Neural cell (in vitro differentiated cells): Measurements from ENCODE around the gene TMEM205. TPM values are rescaled to one million over a fixed set of nuclear protein-coding genes. Genes with fewer than 3 reads are reported as not detected.

Experiments used
- H2AFZ ChIP-seq: fragments of 200-600, 300-800 bp; sonication (generic), shearing (Covaris generic); 2 replicates; pipeline ENCODE4 v1.6.0; 2014; ENCODE audit warnings: low read depth, mild to moderate bottlenecking, antibody characterized with exemption, low read length, moderate library complexity
- H3F3A ChIP-seq: fragments of 200-600 bp; shearing (Covaris generic); 2 replicates; pipeline ENCODE4 v1.6.1; 2016; ENCODE audit warnings: mild to moderate bottlenecking, moderate library complexity, mixed read lengths, antibody characterized with exemption, low read length; ENCODE audit not compliant: insufficient read depth, poor library complexity, severe bottlenecking
- H3K27ac ChIP-seq: fragments of 200-600, 300-800 bp; sonication (generic), shearing (Covaris generic); 2 replicates; pipeline ENCODE4 v1.5.1; 2014; ENCODE audit warnings: mild to moderate bottlenecking, low read length, moderate library complexity
- H3K27me3 ChIP-seq: fragments of 300-800, 200-600 bp; sonication (generic), shearing (Covaris generic); 2 replicates; pipeline ENCODE4 v1.6.0; 2014; ENCODE audit warnings: mild to moderate bottlenecking, low read depth, low read length, moderate library complexity; ENCODE audit not compliant: insufficient read depth
- H3K36me3 ChIP-seq: fragments of 300-800, 200-600 bp; sonication (generic), shearing (Covaris generic); 2 replicates; pipeline ENCODE4 v1.5.1; 2014; ENCODE audit warnings: mild to moderate bottlenecking, antibody characterized with exemption, low read length, moderate library complexity; ENCODE audit not compliant: insufficient read depth
- H3K4me2 ChIP-seq: fragments of 300-800, 200-600 bp; sonication (generic), shearing (Covaris generic); 2 replicates; pipeline ENCODE4 v1.6.0; 2014; ENCODE audit warnings: mild to moderate bottlenecking, low read length
- H3K4me3 ChIP-seq: fragments of 300-800, 200-600 bp; sonication (generic), shearing (Covaris generic); 2 replicates; pipeline ENCODE4 v1.5.1; 2014; ENCODE audit warnings: mild to moderate bottlenecking, low read length, moderate library complexity
- H3K79me2 ChIP-seq: fragments of 200-600 bp; shearing (Covaris generic); replicated peaks from 2 replicates; pipeline ENCODE4 v1.6.0; 2014; ENCODE audit warnings: mild to moderate bottlenecking, low read length, moderate library complexity; ENCODE audit not compliant: insufficient read depth
- H3K9ac ChIP-seq: fragments of 300-800, 200-600 bp; sonication (generic), shearing (Covaris generic); 2 replicates; pipeline ENCODE4 v1.6.1; 2016; ENCODE audit warnings: mild to moderate bottlenecking, low read length, mixed read lengths
- H3K9me2 ChIP-seq: fragments of 200-600 bp; shearing (Covaris generic); 2 replicates; pipeline ENCODE4 v1.6.1; 2016; ENCODE audit warnings: mild to moderate bottlenecking, low read length, mixed read lengths; ENCODE audit not compliant: insufficient read depth
- H3K9me3 ChIP-seq: fragments of 200-600, 300-800 bp; sonication (generic), shearing (Covaris generic); 2 replicates; pipeline ENCODE4 v1.6.1; 2016; ENCODE audit warnings: mild to moderate bottlenecking, mixed run types, low read length, moderate library complexity, mixed read lengths
- H4K20me1 ChIP-seq: fragments of 200-600 bp; shearing (Covaris generic); 2 replicates; pipeline ENCODE4 v1.6.1; 2016; ENCODE audit warnings: mild to moderate bottlenecking, mixed run types; ENCODE audit not compliant: insufficient read depth
- EP300 ChIP-seq: fragments of 450-650 bp; conservative IDR thresholded peaks from 2 replicates; pipeline ENCODE4 v1.6.1; 2014; ENCODE audit warnings: antibody characterized with exemption, mild to moderate bottlenecking, moderate library complexity; ENCODE audit not compliant: poor library complexity, severe bottlenecking
- EZH2 ChIP-seq: fragments of 200-600, 300-800 bp; shearing (Covaris generic), sonication (generic); IDR thresholded peaks from 2 replicates; pipeline ENCODE4 v1.6.1; 2014; ENCODE audit warnings: antibody characterized with exemption, low read length, borderline replicate concordance, mild to moderate bottlenecking; ENCODE audit not compliant: insufficient read depth, poor library complexity, severe bottlenecking
- MXI1 ChIP-seq: fragments of 450-650 bp; conservative IDR thresholded peaks from 2 replicates; pipeline ENCODE4 v1.6.1; 2014; ENCODE audit warnings: antibody characterized with exemption, mild to moderate bottlenecking; ENCODE audit not compliant: poor library complexity, severe bottlenecking
- POLR2AphosphoS5 ChIP-seq: IDR thresholded peaks from 2 replicates; pipeline ENCODE4 v1.6.1; 2012
- RAD21 ChIP-seq: fragments of 450-650 bp; conservative IDR thresholded peaks from 2 replicates; pipeline ENCODE4 v1.6.1; 2014; ENCODE audit warnings: antibody characterized with exemption, mild to moderate bottlenecking, moderate library complexity
- SMC3 ChIP-seq: fragments of 450-650 bp; conservative IDR thresholded peaks from 2 replicates; pipeline ENCODE4 v1.6.1; 2014; ENCODE audit warnings: antibody characterized with exemption, mild to moderate bottlenecking, moderate library complexity; ENCODE audit not compliant: poor library complexity
- TAF1 ChIP-seq: IDR thresholded peaks from 2 replicates; pipeline ENCODE4 v1.6.1; 2012; ENCODE audit warnings: low read depth
- polyA plus RNA-seq: library from polyadenylated mRNA; depleted of rRNA; stranded (reverse); fragments of >200 nt; gene quantifications from 2 replicates; pipeline ENCODE4 v1.2.3, GENCODE V29; 2014
- TF ChIP-seq, protein P1 (sequence below): IDR thresholded peaks from 2 replicates; pipeline ENCODE4 v1.6.1; 2012; ENCODE audit warnings: borderline replicate concordance
- TF ChIP-seq, protein P2 (sequence below): fragments of 450-650 bp; IDR thresholded peaks from 2 replicates; pipeline ENCODE4 v1.5.1; 2014; ENCODE audit warnings: antibody characterized with exemption, mild to moderate bottlenecking, moderate library complexity; ENCODE audit not compliant: poor library complexity, severe bottlenecking

The TMEM205 gene
- polyA plus RNA-seq, 1 donor from 2014 or later: 136 TPM

DNA sequence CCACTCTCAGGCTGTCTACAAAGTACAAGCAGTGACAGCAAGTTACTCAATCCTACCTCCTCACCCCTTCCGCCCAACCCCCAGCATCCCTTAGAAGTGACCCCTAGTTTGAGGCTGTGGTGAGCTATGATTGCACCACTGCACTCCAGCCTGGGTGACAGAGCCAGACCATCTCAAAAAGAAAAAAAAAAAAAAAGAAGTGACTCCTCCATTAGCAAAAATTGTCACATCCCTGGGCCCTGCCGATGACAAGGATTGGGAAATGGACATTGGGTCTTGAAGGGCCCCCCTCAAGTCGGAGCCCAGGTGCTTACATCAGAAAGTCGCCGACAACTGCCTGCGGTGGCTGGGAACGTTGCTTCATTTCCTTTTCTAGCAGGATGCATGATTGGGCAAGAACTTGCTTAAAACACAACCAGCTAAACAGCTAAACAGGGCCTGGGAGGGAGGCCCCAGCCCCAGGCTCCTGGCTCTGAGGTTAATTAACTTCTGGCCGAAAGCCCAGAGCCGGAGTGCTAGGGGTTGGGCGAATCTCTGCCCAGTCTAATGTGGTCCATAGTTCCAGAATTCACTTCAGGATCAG is 21.9 kb downstream of the TMEM205 start:
- Histone ChIP-seq H3K9me2 (no peaks in the 10 kb centered on the region), H3F3A (no peaks in the 10 kb centered on the region), H3K79me2 (no peaks in the 10 kb centered on the region), H3K9ac (no peak overlapping the region), H3K27me3 (no peaks in the 10 kb centered on the region), H3K27ac (no peak overlapping the region), H2AFZ (no peak overlapping the region), H3K9me3 (no peaks in the 10 kb centered on the region), H3K4me3 (no peak overlapping the region), H3K36me3 (no peaks in the 10 kb centered on the region), H4K20me1 (no peaks in the 10 kb centered on the region), H3K4me2 (no peak overlapping the region)
- TF ChIP-seq SMC3: no peak
- TF ChIP-seq, protein P1, sequence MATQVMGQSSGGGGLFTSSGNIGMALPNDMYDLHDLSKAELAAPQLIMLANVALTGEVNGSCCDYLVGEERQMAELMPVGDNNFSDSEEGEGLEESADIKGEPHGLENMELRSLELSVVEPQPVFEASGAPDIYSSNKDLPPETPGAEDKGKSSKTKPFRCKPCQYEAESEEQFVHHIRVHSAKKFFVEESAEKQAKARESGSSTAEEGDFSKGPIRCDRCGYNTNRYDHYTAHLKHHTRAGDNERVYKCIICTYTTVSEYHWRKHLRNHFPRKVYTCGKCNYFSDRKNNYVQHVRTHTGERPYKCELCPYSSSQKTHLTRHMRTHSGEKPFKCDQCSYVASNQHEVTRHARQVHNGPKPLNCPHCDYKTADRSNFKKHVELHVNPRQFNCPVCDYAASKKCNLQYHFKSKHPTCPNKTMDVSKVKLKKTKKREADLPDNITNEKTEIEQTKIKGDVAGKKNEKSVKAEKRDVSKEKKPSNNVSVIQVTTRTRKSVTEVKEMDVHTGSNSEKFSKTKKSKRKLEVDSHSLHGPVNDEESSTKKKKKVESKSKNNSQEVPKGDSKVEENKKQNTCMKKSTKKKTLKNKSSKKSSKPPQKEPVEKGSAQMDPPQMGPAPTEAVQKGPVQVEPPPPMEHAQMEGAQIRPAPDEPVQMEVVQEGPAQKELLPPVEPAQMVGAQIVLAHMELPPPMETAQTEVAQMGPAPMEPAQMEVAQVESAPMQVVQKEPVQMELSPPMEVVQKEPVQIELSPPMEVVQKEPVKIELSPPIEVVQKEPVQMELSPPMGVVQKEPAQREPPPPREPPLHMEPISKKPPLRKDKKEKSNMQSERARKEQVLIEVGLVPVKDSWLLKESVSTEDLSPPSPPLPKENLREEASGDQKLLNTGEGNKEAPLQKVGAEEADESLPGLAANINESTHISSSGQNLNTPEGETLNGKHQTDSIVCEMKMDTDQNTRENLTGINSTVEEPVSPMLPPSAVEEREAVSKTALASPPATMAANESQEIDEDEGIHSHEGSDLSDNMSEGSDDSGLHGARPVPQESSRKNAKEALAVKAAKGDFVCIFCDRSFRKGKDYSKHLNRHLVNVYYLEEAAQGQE: no peak
- TF ChIP-seq TAF1: no peak
- TF ChIP-seq EZH2: no peak
- TF ChIP-seq, protein P2, sequence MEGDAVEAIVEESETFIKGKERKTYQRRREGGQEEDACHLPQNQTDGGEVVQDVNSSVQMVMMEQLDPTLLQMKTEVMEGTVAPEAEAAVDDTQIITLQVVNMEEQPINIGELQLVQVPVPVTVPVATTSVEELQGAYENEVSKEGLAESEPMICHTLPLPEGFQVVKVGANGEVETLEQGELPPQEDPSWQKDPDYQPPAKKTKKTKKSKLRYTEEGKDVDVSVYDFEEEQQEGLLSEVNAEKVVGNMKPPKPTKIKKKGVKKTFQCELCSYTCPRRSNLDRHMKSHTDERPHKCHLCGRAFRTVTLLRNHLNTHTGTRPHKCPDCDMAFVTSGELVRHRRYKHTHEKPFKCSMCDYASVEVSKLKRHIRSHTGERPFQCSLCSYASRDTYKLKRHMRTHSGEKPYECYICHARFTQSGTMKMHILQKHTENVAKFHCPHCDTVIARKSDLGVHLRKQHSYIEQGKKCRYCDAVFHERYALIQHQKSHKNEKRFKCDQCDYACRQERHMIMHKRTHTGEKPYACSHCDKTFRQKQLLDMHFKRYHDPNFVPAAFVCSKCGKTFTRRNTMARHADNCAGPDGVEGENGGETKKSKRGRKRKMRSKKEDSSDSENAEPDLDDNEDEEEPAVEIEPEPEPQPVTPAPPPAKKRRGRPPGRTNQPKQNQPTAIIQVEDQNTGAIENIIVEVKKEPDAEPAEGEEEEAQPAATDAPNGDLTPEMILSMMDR: no peak
- TF ChIP-seq POLR2AphosphoS5: no peak
- TF ChIP-seq MXI1: no peak
- TF ChIP-seq EP300: no peak
- TF ChIP-seq RAD21: no peak

DNA sequence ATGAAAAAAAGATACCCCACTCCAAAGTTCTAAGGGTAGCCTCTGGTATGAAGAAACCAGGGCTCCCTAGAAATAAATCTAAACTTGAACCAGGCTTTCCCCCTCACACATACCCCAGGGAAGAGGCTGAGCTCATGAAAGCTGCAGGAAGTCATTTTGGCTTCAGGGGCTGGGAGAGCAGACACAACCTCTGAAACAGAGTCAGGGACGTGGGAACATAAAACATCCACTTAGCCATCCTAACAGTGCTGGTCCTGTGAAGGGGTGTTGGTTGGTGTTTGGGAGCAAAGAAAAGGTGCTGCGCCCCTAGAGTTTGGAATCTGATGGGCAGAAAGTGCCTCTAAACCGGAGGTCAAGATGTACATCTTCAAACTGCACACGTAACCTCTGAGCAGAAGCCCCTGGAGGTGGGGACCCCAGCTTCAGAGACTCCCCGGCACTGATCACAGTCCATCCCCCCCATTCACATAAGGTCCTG is 22.4 kb downstream of the TMEM205 start:
- Histone ChIP-seq H3K27me3 (no peaks in the 10 kb centered on the region), H3K36me3 (no peaks in the 10 kb centered on the region), H3K27ac (no peak overlapping the region), H3K9me2 (no peaks in the 10 kb centered on the region), H4K20me1 (no peaks in the 10 kb centered on the region), H3K4me2 (no peak overlapping the region), H3K79me2 (no peaks in the 10 kb centered on the region), H3F3A (no peaks in the 10 kb centered on the region), H2AFZ (no peak overlapping the region), H3K9me3 (no peaks in the 10 kb centered on the region), H3K9ac (no peak overlapping the region), H3K4me3 (no peak overlapping the region)
- TF ChIP-seq, protein P2: no peak
- TF ChIP-seq POLR2AphosphoS5 (no peak), MXI1 (no peak), RAD21 (no peak), EZH2 (no peak), SMC3 (no peak), EP300 (no peak), TAF1 (no peak)
- TF ChIP-seq, protein P1: no peak
